Measurements from ENCODE around the gene MAGEL2.

The MAGEL2 gene

GRCh38 chr15:23647421-23648370, at the start of gene MAGEL2:
Gene MAGEL2, minus strand, starts transcription at chr15:23647867. Its CDS starts 125 bp downstream, at chr15:23647742.
- peak in 1 of 2 experiments; percentile 15 for DNase-seq

GRCh38 chr15:23695282-23695681, 47.6 kb upstream of the MAGEL2 start:
- no peak for DNase-seq

GRCh38 chr15:23694592-23694991, 46.9 kb upstream of the MAGEL2 start:
- no peak for DNase-seq

- DNase-seq, result no peak
These were observed 42.8 kb upstream of the MAGEL2 start for GRCh38 chr15:23690450-23690852.

GRCh38 chr15:23690015-23690414, 42.3 kb upstream of the MAGEL2 start:
- DNase-seq, result no peak

GRCh38 chr15:23687143-23687470, 39.4 kb upstream of the MAGEL2 start, which contains the start of gene NDN:
Gene NDN, minus strand, starts transcription at chr15:23687305. Its CDS starts 88 bp downstream, at chr15:23687217.
- DNase-seq, result peak in 1 of 2 experiments; percentile 46

GRCh38 chr15:23686466-23687142, 38.9 kb upstream of the MAGEL2 start:
- DNase-seq, result no peak

GRCh38 chr15:23671481-23671880, 23.8 kb upstream of the MAGEL2 start:
- DNase-seq, result no peak

GRCh38 chr15:23670970-23671369, 23.3 kb upstream of the MAGEL2 start:
- DNase-seq, result no peak

GRCh38 chr15:23663232-23663631, 15.6 kb upstream of the MAGEL2 start:
- no peak for DNase-seq

- DNase-seq, result peak in 1 of 2 experiments; percentile 10
These were observed 1.4 kb upstream of the MAGEL2 start for GRCh38 chr15:23648920-23649515.

GRCh38 chr15:23647001-23647295, 719 bp downstream of the MAGEL2 start:
- DNase-seq, result no peak

- no peak for DNase-seq
These were observed 1.3 kb downstream of the MAGEL2 start for GRCh38 chr15:23646165-23647000.

- no peak for DNase-seq
These were observed 2.1 kb downstream of the MAGEL2 start for GRCh38 chr15:23645371-23646164.

- DNase-seq, result no peak
These were observed 2.8 kb downstream of the MAGEL2 start for GRCh38 chr15:23644829-23645228.

- peak; percentile 60 to 63 for DNase-seq
These were observed 5.1 kb downstream of the MAGEL2 start for GRCh38 chr15:23642413-23643044.

GRCh38 chr15:23634181-23634580, 13.5 kb downstream of the MAGEL2 start:
- DNase-seq, result no peak

GRCh38 chr15:23629234-23629805, 18.3 kb downstream of the MAGEL2 start:
- no peak for DNase-seq

- no peak for DNase-seq
These were observed 18.9 kb downstream of the MAGEL2 start for GRCh38 chr15:23628612-23629233.

- DNase-seq, result no peak
These were observed 31.1 kb downstream of the MAGEL2 start for GRCh38 chr15:23616536-23616935.

- DNase-seq, result no peak
These were observed 41.4 kb downstream of the MAGEL2 start for GRCh38 chr15:23606226-23606625.
